ENCODE data around the gene GZMB.
A peak's percentile ranks its signal among the peaks of the same experiment; 100 is the strongest.

The GZMB gene

GRCh38 chr14:24639905-24640304 lies 5.9 kb upstream of the GZMB start:
- no peak overlapping the region for H3K9ac ChIP-seq (ENCODE audit: low read depth, low read length, poor library complexity, severe bottlenecking)
- 0 out of 2 replicates have a peak overlapping the region, but pooled peaks have one; percentile 18 for H2AFZ ChIP-seq (ENCODE audit: low read length)
- no peaks in the 10 kb centered on the region for H3K36me3 ChIP-seq (ENCODE audit: insufficient read depth, low read length)
- no peaks in the 10 kb centered on the region for H3K79me2 ChIP-seq (ENCODE audit: insufficient read depth, low read length)
- no peaks in the 10 kb centered on the region for H3F3A ChIP-seq (ENCODE audit: low read depth)
- no peak overlapping the region for H3K4me2 ChIP-seq (ENCODE audit: low read depth, low read length, poor library complexity, severe bottlenecking)
- no peaks in the 10 kb centered on the region for H3K27me3 ChIP-seq (ENCODE audit: insufficient read depth, low read length, poor library complexity, severe bottlenecking)
- H3K4me1 ChIP-seq (ENCODE audit: insufficient read depth, low read length, poor library complexity, severe bottlenecking), result peaks cover 17% of the 10 kb centered on the region
- no peaks in the 10 kb centered on the region for H4K20me1 ChIP-seq (ENCODE audit: insufficient read depth, low read length, poor library complexity, severe bottlenecking)
- no peak overlapping the region for H3K4me3 ChIP-seq (ENCODE audit: low read length, poor library complexity, severe bottlenecking)
- no peak for TF ChIP-seq CTCF (conservative IDR thresholded peaks at IDR 0.05; ENCODE audit: low read length)
- TF ChIP-seq EZH2phosphoT487 (IDR thresholded peaks at IDR 0.05; ENCODE audit: borderline replicate concordance), result no peak
- H3K9me3 ChIP-seq (ENCODE audit: insufficient read depth, low read depth, low read length), result no peaks in the 10 kb centered on the region
- H3K9me2 ChIP-seq (replicated peaks; ENCODE audit: low read depth, low read length), result no peaks in the 10 kb centered on the region

- H3K9ac ChIP-seq (ENCODE audit: low read depth, low read length, poor library complexity, severe bottlenecking), result no peak overlapping the region
- TF ChIP-seq CTCF (conservative IDR thresholded peaks at IDR 0.05; ENCODE audit: low read length) (no peak), EZH2phosphoT487 (IDR thresholded peaks at IDR 0.05; ENCODE audit: borderline replicate concordance) (no peak)
- H3K79me2 ChIP-seq (ENCODE audit: insufficient read depth, low read length), result no peaks in the 10 kb centered on the region
- no peaks in the 10 kb centered on the region for H3K36me3 ChIP-seq (ENCODE audit: insufficient read depth, low read length)
- no peaks in the 10 kb centered on the region for H3K9me2 ChIP-seq (replicated peaks; ENCODE audit: low read depth, low read length)
- H4K20me1 ChIP-seq (ENCODE audit: insufficient read depth, low read length, poor library complexity, severe bottlenecking), result no peaks in the 10 kb centered on the region
- H3K9me3 ChIP-seq (ENCODE audit: insufficient read depth, low read depth, low read length), result no peaks in the 10 kb centered on the region
- H3K4me1 ChIP-seq (ENCODE audit: insufficient read depth, low read length, poor library complexity, severe bottlenecking), result peaks cover 16% of the 10 kb centered on the region
- no peaks in the 10 kb centered on the region for H3K27me3 ChIP-seq (ENCODE audit: insufficient read depth, low read length, poor library complexity, severe bottlenecking)
- H3K4me2 ChIP-seq (ENCODE audit: low read depth, low read length, poor library complexity, severe bottlenecking), result no peak overlapping the region
- no peak overlapping the region for H2AFZ ChIP-seq (ENCODE audit: low read length)
- H3K4me3 ChIP-seq (ENCODE audit: low read length, poor library complexity, severe bottlenecking), result no peak overlapping the region
- H3F3A ChIP-seq (ENCODE audit: low read depth), result no peaks in the 10 kb centered on the region
These were observed 5.3 kb upstream of the GZMB start for GRCh38 chr14:24639270-24639669.

DNA sequence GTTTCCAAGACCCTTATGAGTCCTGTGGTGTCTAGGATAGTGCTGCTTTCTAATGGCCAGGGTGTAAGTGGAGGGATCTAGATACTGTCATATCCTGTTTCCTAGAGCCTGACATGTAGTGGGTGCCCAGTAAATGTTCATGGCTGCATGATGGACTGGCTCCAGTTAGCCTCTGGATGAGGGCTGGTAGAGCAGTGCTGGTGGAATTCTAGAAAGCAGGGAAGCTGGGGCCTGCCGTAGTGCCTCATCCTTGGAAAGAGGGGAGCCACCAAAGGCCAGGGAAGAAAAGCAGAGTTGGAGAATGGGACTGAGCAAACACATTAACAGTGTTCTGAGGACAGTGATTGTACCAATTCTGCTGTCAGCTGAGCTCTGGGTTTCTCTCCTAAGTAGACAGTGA lies 637 bp downstream of the GZMB start:
- H3K4me3 ChIP-seq (ENCODE audit: low read length, poor library complexity, severe bottlenecking), result no peak overlapping the region
- no peaks in the 10 kb centered on the region for H3K27me3 ChIP-seq (ENCODE audit: insufficient read depth, low read length, poor library complexity, severe bottlenecking)
- TF ChIP-seq EZH2phosphoT487 (IDR thresholded peaks at IDR 0.05; ENCODE audit: borderline replicate concordance), result no peak
- TF ChIP-seq CTCF (conservative IDR thresholded peaks at IDR 0.05; ENCODE audit: low read length), result no peak
- no peak overlapping the region for H3K9ac ChIP-seq (ENCODE audit: low read depth, low read length, poor library complexity, severe bottlenecking)
- H3F3A ChIP-seq (ENCODE audit: low read depth), result no peaks in the 10 kb centered on the region
- H3K4me2 ChIP-seq (ENCODE audit: low read depth, low read length, poor library complexity, severe bottlenecking), result no peak overlapping the region
- H3K9me3 ChIP-seq (ENCODE audit: insufficient read depth, low read depth, low read length), result no peaks in the 10 kb centered on the region
- H2AFZ ChIP-seq (ENCODE audit: low read length), result no peak overlapping the region
- H3K9me2 ChIP-seq (replicated peaks; ENCODE audit: low read depth, low read length), result no peaks in the 10 kb centered on the region
- H3K36me3 ChIP-seq (ENCODE audit: insufficient read depth, low read length), result no peaks in the 10 kb centered on the region
- H3K4me1 ChIP-seq (ENCODE audit: insufficient read depth, low read length, poor library complexity, severe bottlenecking), result peaks cover 22% of the 10 kb centered on the region
- H3K79me2 ChIP-seq (ENCODE audit: insufficient read depth, low read length), result no peaks in the 10 kb centered on the region
- H4K20me1 ChIP-seq (ENCODE audit: insufficient read depth, low read length, poor library complexity, severe bottlenecking), result no peaks in the 10 kb centered on the region
